Lower leg skin (tissue), 3 donors: ENCODE results near the gene STX8.

ENCODE experiments used
- POLR2A ChIP-seq, 2 donors: fragments of 450-650 bp; IDR thresholded peaks; one replicate each; pipeline ENCODE4 v1.6.1; 2016 to 2017; ENCODE audit warnings: antibody characterized with exemption in 2 of 2, mild to moderate bottlenecking in 1 of 2, moderate library complexity in 1 of 2
- TF ChIP-seq, protein P1 (sequence below), 3 donors: fragments of 450-650 bp; IDR thresholded peaks; one replicate each; pipeline ENCODE4 v1.5.1; 2016; ENCODE audit warnings: antibody characterized with exemption in 3 of 3, mild to moderate bottlenecking in 3 of 3, moderate library complexity in 2 of 3

GRCh38 chr17:9256361-9256750, 319.3 kb downstream of the STX8 start:
- TF ChIP-seq, protein P1, sequence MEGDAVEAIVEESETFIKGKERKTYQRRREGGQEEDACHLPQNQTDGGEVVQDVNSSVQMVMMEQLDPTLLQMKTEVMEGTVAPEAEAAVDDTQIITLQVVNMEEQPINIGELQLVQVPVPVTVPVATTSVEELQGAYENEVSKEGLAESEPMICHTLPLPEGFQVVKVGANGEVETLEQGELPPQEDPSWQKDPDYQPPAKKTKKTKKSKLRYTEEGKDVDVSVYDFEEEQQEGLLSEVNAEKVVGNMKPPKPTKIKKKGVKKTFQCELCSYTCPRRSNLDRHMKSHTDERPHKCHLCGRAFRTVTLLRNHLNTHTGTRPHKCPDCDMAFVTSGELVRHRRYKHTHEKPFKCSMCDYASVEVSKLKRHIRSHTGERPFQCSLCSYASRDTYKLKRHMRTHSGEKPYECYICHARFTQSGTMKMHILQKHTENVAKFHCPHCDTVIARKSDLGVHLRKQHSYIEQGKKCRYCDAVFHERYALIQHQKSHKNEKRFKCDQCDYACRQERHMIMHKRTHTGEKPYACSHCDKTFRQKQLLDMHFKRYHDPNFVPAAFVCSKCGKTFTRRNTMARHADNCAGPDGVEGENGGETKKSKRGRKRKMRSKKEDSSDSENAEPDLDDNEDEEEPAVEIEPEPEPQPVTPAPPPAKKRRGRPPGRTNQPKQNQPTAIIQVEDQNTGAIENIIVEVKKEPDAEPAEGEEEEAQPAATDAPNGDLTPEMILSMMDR (IDR thresholded peaks at IDR 0.05), result no peak
- no peak for TF ChIP-seq POLR2A (IDR thresholded peaks at IDR 0.05)
